Skeletal muscle satellite cell (primary cell): ENCODE measurements around the gene TRIM16.
"Not testable (repeated sequence)": the region's sequence is repeated elsewhere in the genome, so short reads cannot be mapped to it uniquely, and the experiment has no call there.

Experiments
- H3K27me3 ChIP-seq: 2 replicates; pipeline ENCODE4 v1.7.0; 2013; ENCODE audit warnings: low read length; ENCODE audit not compliant: control insufficient read depth, insufficient read depth
- H3K36me3 ChIP-seq: 2 replicates; pipeline ENCODE4 v1.7.0; 2013; ENCODE audit warnings: mild to moderate bottlenecking, control low read depth, low read length; ENCODE audit not compliant: insufficient read depth
- H3K4me1 ChIP-seq: 2 replicates; pipeline ENCODE4 v1.7.0; 2013; ENCODE audit warnings: low read length; ENCODE audit not compliant: control insufficient read depth, insufficient read depth
- H3K4me2 ChIP-seq: 2 replicates; pipeline ENCODE4 v1.7.0; 2013; ENCODE audit warnings: mild to moderate bottlenecking, low read length
- H3K4me3 ChIP-seq: 2 replicates; pipeline ENCODE4 v1.7.0; 2013; ENCODE audit warnings: low read length
- H3K9ac ChIP-seq: 2 replicates; pipeline ENCODE4 v1.7.0; 2013; ENCODE audit warnings: mild to moderate bottlenecking, low read depth, low read length, moderate library complexity
- H3K9me3 ChIP-seq: replicated peaks from 2 replicates; pipeline ENCODE4 v1.7.0; 2013; ENCODE audit warnings: mild to moderate bottlenecking, control low read depth, low read length

TRIM16 gene

GRCh38 chr17:15654886-15655561 is 29.1 kb downstream of the TRIM16 start:
- Histone ChIP-seq H3K9me3 (no peaks in the 10 kb centered on the region), H3K9ac (no peak overlapping the region), H3K4me3 (no peak overlapping the region), H3K4me1 (peaks cover 12% of the 10 kb centered on the region), H3K4me2 (no peak overlapping the region), H3K27me3 (no peaks in the 10 kb centered on the region), H3K36me3 (no peaks in the 10 kb centered on the region)

- H3K4me3 ChIP-seq, H3K4me2 ChIP-seq, H3K27me3 ChIP-seq, H3K36me3 ChIP-seq, H3K9me3 ChIP-seq, H3K9ac ChIP-seq: not testable (repeated sequence)
- H3K4me1 ChIP-seq = peaks cover 15% of the 10 kb centered on the region
Measured at GRCh38 chr17:15654401-15654800, 29.7 kb downstream of the TRIM16 start.

GRCh38 chr17:15652960-15653359 is 31.2 kb downstream of the TRIM16 start:
- Histone ChIP-seq H3K36me3 (no peaks in the 10 kb centered on the region), H3K4me2 (no peak overlapping the region), H3K4me3 (no peak overlapping the region), H3K9ac (no peak overlapping the region), H3K4me1 (peaks cover 27% of the 10 kb centered on the region), H3K9me3 (no peaks in the 10 kb centered on the region), H3K27me3 (no peaks in the 10 kb centered on the region)

- Histone ChIP-seq H3K9me3 (no peaks in the 10 kb centered on the region), H3K27me3 (no peaks in the 10 kb centered on the region), H3K4me2 (peak overlapping the region; percentile 93), H3K9ac (peak overlapping the region; percentile 86), H3K4me1 (peaks cover 27% of the 10 kb centered on the region), H3K4me3 (peak overlapping the region; percentile 89), H3K36me3 (no peaks in the 10 kb centered on the region)
Measured at GRCh38 chr17:15651583-15652110, 32.5 kb downstream of the TRIM16 start.

GRCh38 chr17:15650741-15651582 is 33.1 kb downstream of the TRIM16 start:
- peak overlapping the region; percentile 93 for H3K4me2 ChIP-seq
- no peaks in the 10 kb centered on the region for H3K27me3 ChIP-seq
- no peaks in the 10 kb centered on the region for H3K36me3 ChIP-seq
- H3K4me3 ChIP-seq = peak overlapping the region; percentile 89
- peak overlapping the region; percentile 86 for H3K9ac ChIP-seq
- H3K4me1 ChIP-seq = peaks cover 32% of the 10 kb centered on the region
- H3K9me3 ChIP-seq = no peaks in the 10 kb centered on the region

GRCh38 chr17:15649861-15650421 is 34.2 kb downstream of the TRIM16 start:
- peak overlapping the region; percentile 89 for H3K4me3 ChIP-seq
- H3K4me1 ChIP-seq = peaks cover 36% of the 10 kb centered on the region
- H3K27me3 ChIP-seq = no peaks in the 10 kb centered on the region
- H3K4me2 ChIP-seq = peak overlapping the region; percentile 93
- H3K36me3 ChIP-seq = no peaks in the 10 kb centered on the region
- peak overlapping the region; percentile 86 for H3K9ac ChIP-seq
- no peaks in the 10 kb centered on the region for H3K9me3 ChIP-seq

GRCh38 chr17:15648386-15648785 is 35.7 kb downstream of the TRIM16 start:
- H3K36me3 ChIP-seq = no peaks in the 10 kb centered on the region
- peak overlapping the region; percentile 89 for H3K4me3 ChIP-seq
- H3K9me3 ChIP-seq = no peaks in the 10 kb centered on the region
- peaks cover 35% of the 10 kb centered on the region for H3K4me1 ChIP-seq
- no peaks in the 10 kb centered on the region for H3K27me3 ChIP-seq
- H3K4me2 ChIP-seq = peak overlapping the region; percentile 93
- peak overlapping the region; percentile 17 for H3K9ac ChIP-seq

GRCh38 chr17:15645942-15646312 is 38.2 kb downstream of the TRIM16 start:
- not testable (repeated sequence) for H3K36me3 ChIP-seq, H3K4me3 ChIP-seq, H3K27me3 ChIP-seq, H3K9me3 ChIP-seq
- H3K4me2 ChIP-seq = peak overlapping the region; percentile 46
- H3K4me1 ChIP-seq = peaks cover 42% of the 10 kb centered on the region
- peak overlapping the region; percentile 36 for H3K9ac ChIP-seq

- H3K4me2 ChIP-seq = peak overlapping the region; percentile 46
- peak overlapping the region; percentile 36 for H3K9ac ChIP-seq
- not testable (repeated sequence) for H3K9me3 ChIP-seq, H3K4me3 ChIP-seq, H3K36me3 ChIP-seq, H3K27me3 ChIP-seq
- H3K4me1 ChIP-seq = peaks cover 42% of the 10 kb centered on the region
Measured at GRCh38 chr17:15645099-15645941, 38.8 kb downstream of the TRIM16 start.

- not testable (repeated sequence) for H3K27me3 ChIP-seq, H3K9me3 ChIP-seq, H3K36me3 ChIP-seq
- H3K4me3 ChIP-seq = peak overlapping the region; percentile 30
- H3K4me1 ChIP-seq = peaks cover 20% of the 10 kb centered on the region
- H3K4me2 ChIP-seq = peak overlapping the region; percentile 65
- H3K9ac ChIP-seq = peak overlapping the region; percentile 21
Measured at GRCh38 chr17:15642505-15643251, 41.4 kb downstream of the TRIM16 start.
